Right renal pelvis (tissue), 4 donors: ENCODE data around the gene RXYLT1. TPM values are rescaled to one million over a fixed set of nuclear protein-coding genes. Genes with fewer than 3 reads are reported as not detected.
A peak's percentile ranks its signal among the peaks of the same experiment; 100 is the strongest.

Source experiments
- DNase-seq, 4 donors: peaks; one replicate each; pipeline ENCODE4 v3.0.0-alpha.2; 2013; ENCODE audit warnings: low read depth in 4 of 4, low spot score in 3 of 4, missing footprints in 1 of 4
- polyA plus RNA-seq, 4 donors: library from polyadenylated mRNA; unstranded; fragments of 120-200 nt; gene quantifications; one replicate each; pipeline ENCODE4 v1.2.1, GENCODE V29; 2013; ENCODE audit not compliant: insufficient read length in 4 of 4

The RXYLT1 gene
- polyA plus RNA-seq, 4 donors, result 31.6 to 39.1 (median 34.7) TPM

DNA sequence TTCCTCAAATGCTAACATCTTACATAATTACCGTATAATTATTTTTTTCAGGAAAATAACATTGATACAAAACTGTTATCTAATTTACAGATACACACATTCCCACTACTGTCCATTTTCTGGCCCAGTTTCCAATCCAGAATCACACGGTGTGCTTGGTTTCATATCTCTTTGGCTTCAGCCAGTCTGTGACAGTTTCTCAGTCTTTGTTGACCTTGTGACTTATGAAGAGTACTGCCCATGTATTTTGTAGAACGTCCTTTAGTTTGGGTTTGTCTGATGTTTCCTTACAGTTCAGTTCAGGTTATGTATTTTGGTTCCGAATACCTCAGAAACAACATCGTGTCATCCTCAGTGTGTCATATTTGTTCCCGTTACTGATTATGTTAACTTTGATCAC, 16.2 kb downstream of the RXYLT1 start:
- DNase-seq, result no peak

DNA sequence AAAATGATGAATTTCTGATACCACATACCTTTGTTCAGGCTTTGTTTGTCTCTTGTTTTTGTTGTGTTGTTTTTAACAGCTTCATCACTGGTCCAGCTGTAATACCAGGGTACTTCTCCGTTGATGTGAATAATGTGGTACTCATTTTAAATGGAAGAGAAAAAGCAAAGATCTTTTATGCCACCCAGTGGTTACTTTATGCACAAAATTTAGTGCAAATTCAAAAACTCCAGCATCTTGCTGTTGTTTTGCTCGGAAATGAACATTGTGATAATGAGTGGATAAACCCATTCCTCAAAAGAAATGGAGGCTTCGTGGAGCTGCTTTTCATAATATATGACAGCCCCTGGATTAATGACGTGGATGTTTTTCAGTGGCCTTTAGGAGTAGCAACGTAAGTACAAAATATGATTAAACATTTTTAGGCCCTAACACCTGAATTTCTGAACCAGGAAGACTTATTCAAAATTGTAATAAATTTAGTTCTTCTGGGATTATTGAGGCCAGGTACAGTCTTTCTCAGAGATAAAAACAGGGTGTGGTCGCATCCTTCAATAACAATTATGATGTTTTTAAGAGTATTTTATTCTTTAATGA, 22.4 kb downstream of the RXYLT1 start:
- DNase-seq, result peak in 1 of 4 donors; percentile 36

DNA sequence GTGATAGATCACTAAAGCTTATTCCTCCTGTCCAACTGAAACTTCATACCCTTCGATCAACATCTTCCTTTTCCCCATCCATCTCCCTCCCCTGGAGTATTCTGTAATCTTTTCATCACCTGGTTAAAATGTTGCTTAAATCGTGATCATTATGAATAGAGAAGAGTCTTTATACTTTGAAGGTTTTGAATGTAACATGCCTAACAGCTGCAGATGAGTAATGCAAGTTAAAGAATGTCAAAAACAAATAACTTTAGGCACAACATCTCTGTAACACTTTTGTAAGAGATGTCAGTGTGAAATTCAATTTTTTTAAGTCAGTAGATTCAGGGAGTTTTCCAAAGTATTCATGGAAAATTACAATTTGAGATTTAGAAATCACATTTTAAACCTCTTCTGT, 25.0 kb downstream of the RXYLT1 start:
- DNase-seq, result no peak

DNA sequence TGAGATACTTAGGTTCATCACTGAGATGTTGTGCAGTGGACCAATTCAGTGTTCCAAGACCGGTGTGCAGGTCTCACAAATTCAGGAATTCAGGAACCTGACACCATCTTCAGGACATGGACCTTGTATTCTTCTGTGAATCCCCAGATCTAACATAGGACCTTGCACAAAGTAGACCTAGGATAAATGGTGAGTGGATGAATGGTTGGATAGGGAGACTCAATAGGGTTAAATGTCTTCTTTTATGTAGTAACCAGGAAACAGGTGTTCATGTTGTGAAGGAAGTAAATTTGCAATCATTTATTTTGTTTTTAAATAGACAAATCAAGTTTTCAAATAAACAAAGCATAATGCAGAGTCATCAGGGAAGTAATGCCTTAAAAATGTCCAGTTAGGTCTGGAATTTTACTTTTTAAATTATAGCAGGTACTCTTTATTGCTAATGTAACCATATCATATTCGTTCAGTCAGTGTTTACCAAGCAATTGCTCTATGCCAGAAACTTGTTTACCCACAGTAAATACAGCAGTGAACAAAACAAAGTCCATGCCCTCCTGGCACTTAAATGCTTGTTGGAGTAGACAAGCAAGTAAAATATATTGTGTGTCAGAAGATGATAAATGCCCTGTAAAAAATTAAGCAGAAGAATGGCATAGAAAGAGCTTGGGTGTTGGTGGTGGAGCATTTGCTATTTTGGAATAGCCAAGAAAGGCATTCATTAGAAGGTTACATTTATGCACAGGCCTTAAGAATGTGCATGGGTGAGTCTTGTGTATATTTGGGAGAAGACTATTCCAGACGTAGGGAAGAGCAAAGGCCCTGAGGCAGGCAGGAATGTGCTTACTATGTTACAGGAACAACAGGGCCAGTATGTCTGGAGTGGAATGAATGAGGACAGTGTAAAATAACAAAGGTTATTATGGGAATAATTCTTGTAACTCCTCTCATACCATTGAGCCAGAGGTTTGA, 26.3 kb downstream of the RXYLT1 start:
- DNase-seq, result no peak

DNA sequence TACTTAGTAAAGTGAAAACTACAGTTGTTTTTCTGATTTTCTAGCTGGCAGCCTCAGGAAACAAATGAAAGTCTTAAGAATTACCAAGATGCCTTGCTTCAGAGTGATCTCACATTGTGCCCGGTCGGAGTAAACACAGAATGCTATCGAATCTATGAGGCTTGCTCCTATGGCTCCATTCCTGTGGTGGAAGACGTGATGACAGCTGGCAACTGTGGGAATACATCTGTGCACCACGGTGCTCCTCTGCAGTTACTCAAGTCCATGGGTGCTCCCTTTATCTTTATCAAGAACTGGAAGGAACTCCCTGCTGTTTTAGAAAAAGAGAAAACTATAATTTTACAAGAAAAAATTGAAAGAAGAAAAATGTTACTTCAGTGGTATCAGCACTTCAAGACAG, 28.9 kb downstream of the RXYLT1 start:
- no peak for DNase-seq

DNA sequence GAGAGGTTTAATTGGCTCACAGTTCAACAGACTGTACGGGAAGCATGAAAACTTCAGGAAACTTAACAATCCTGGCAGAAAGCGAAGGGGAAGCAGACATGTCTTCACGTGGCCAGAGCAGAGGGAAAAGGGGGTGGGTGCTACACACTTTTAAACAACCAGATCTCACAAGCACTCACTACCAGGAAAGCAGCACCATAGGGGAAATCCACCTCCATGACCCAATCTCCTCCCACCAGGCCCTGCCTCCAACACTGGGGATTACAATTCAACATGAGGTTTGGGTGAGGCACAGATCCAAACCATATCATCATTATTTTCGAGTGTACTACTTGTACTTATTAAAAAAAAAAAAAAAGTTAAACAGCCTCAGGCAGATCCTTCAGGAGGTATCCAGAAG, 29.9 kb downstream of the RXYLT1 start:
- no peak for DNase-seq

DNA sequence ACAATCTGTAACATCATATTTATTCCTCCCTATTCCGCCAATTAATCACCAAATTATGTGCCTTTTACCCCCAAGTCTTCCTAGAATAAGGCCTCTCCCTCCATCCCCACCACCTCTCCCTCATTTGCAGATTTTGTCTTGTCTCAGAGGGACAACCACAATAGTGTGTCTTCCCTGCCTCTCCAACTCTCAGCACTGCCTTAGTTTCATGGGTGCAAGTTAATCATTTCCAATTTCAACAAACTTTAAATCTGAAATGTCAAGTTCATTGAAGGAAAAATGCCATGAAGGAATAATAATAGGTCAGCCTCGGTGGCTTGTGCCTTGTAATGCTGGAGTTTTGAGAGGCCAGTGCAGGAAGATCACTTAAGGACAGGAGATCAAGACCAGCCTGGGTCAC, 31.6 kb downstream of the RXYLT1 start:
- DNase-seq, result no peak

DNA sequence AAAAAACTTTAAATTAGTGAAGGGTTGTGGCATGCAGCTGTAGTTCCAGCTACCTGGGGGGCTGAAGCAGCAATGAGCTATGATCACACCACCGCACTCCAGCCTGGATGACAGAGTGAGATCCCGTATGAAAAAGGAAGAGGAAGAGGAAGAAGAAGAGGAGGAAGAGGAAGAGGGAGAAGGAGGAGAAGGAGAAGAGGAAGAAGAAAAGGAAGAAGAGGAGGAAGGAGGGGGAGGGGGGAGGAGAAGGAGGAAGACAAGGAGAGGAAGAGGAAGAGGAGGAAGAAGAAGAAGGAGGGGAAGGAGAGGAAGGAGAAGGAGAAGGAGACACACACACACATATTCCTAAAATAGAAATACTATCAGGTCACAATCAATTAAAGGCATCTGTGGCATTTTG, 32.0 kb downstream of the RXYLT1 start:
- no peak for DNase-seq

DNA sequence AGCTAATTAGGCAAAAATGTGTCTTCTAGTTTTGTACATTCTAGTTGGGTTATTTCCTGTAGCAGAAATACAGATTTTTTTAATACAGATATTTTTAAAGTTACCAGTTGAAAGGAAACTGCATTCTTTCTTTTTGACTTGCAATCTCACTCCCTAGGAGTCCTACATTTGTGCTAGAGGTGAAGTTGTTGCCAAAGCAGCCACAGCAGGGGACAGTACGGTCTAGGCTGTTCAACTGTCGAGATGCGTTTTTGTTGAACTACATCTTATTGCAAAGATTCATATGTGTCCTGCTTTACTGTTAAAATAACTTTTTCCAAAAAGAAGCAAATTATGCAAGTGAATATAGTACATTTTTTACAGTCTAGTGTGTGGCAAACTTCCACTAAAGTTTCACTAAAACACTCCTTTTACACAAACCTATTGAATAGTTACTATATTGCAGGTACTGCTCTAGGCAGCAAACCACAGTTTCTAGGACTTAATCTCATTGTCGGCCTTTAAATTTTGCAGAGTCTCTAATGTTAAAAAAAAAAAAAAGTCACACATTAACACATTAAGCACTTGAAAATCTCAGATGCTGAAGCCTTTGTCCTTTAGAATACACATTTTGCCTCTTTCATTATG, 34.5 kb downstream of the RXYLT1 start:
- no peak for DNase-seq

DNA sequence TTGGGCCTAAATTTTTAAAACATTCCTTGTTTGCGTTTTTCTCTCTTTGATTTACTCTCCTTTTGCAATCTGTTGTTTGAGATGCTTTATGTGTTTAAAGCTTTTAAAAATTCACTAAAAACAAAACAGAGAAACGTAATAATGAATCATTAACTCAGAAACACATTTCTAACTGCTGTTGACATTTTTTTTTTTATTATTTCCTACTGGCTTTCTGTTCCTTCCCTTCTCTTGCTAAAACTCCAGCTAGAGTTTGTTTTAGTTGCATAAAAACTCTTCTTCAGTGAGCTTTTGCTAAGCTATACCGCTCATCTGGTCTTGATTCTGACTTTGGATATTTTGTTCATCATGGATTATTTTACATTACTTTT, 35.8 kb downstream of the RXYLT1 start:
- no peak for DNase-seq

DNA sequence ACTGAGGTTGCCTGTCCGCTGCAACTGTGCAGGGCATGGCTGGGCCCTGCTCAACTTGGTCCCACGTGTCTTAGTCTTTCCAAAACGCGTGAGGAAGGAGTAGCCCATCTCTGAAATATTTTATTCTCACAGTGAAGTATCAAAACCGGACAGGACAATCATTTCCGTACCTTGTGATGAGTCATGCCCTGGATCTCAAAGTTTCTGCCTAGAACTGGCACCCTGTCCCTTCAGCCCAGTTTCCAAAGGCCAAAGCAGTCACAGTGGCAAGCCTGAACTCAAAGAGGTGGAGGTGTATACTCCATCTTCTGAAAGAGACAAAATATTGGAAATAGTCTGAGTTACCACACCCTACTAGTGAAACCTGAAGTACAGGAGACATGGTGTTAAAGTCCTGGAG, 36.3 kb downstream of the RXYLT1 start:
- DNase-seq, result no peak

DNA sequence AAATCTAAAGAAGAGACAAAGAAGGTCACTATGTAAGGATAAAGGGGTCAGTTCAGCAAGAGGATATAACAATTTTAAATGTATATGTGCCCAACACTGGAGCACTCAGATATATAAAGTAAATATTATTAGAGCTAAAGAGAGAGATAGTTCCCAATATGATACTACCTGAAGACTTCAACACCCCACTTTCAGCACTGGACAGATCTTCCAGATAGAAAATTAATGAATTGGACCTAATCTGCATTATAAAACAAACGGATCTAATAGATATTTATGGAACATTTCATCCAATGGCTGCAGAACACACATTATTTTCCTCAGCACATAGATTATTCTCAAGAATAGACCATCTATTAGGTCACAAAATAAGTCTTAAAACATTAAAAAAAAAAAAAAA, 40.7 kb downstream of the RXYLT1 start:
- no peak for DNase-seq

DNA sequence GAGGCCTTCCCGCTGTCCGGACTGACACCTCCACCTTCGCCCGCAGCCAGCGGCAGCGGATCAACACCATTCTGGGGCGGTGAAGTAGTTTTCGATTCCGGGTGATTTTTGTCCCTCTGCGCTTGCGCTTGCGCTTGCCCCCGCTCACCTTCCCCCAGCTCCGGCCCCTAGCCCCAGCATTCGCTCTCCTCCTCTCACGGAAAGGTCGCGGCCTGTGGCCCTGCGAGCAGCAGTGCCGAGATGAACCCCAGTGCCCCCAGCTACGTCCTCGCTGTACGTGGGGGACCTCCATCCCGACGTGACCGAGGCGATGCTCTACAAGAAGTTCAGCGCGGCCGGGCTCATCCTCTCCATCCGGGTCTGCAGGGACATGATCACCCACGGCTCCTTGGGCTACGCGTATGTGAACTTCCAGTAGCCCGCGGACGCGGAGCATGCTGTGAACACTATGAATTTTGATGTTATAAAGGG, 42.1 kb downstream of the RXYLT1 start:
- DNase-seq, result no peak

DNA sequence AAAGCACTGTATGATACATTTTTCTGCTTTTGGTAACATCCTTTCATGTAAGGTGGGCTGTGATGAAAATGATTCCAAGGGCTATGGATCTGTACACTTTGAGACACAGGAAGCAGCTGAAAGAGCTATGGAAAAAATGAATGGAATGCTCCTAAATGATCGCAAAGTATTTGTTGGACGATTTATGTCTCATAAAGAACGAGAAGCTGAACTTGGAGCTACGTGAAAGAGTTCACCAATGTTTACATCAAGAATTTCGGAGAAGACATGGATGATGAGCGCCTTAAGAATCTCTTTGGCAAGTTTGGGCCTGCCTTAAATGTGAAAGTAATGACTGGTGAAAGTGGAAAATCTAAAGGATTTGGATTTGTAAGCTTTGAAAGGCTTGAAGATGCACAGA, 42.6 kb downstream of the RXYLT1 start:
- DNase-seq, result no peak

DNA sequence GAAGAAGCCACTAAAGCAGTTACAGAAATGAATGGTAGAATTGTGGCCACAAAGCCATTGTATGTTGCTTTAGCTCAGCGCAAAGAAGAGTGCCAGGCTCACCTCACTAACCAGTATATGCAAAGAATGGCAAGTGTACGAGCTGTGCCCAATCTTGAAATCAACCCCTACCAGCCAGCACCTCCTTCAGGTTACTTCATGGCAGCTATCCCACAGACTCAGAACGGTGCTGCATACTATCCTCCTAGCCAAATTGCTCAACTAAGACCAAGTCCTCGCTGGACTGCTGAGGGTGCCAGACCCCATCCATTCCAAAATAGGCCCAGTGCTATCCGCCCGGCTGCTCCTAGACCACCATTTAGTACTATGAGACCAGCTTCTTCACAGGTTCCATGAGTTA, 43.3 kb downstream of the RXYLT1 start:
- DNase-seq, result no peak

DNA sequence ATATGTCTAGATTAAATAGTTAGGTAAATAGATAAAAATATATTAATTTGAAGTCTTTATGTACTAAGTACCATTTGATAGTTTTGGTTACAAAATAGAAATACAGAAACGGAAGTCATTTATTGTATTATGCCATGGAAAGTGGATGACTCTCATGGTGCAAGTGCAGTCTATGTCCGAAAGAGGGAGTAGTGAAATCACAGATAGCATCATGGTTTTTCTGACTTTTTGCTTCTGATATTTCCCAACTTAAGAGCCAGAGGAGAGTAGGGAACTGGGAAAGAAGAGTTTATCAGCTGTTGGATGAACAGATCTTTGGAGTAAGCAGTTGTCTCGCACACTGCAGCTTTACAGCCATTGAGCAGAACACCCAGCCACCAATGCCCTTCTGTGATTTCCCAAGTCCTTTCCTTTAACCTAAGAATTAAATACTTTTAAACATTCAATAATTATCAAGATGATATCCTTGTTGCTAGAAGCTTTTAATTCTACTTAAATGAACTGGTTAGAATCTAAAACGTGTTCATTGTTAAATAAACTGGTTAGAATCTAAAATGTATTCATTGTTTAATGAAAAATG, 46.4 kb downstream of the RXYLT1 start:
- DNase-seq, result no peak

DNA sequence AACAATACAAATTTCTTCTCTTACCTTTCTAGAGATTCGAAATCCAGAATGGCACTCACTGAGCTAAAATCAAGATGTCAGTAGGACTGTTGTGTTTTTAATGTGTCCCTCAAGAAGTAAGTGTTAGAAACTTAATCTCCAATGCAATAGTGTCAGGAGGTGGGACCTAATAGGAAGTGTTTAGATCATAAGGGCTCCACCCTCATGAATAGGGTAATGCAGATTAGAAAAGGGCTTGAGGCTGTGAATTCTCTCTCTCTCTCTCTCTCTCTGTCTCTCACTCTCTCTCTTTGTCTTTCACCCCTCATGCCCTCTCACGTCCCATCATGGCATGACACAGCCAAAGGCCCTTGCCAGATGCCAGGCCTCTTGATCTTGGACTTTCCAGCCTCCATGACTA, 49.2 kb downstream of the RXYLT1 start:
- DNase-seq, result no peak

DNA sequence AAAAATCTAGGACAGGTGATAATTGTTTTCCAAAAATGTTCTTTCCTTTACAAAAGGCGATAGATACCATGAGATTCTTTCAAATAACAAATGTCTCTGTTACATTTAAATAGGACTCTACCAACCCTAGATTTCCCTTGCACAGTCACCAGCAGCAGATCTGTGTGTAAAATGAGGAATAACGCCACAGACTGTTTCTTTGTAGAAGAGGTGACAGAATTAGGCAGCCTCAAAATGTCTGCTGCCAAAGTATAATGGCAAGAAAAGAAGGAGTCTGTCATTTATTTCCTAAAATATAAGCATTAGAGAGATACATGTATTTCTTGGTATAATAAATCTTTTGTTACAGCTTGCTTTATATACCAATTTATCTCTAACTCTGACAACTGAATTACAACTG, 56.3 kb downstream of the RXYLT1 start:
- no peak for DNase-seq

DNA sequence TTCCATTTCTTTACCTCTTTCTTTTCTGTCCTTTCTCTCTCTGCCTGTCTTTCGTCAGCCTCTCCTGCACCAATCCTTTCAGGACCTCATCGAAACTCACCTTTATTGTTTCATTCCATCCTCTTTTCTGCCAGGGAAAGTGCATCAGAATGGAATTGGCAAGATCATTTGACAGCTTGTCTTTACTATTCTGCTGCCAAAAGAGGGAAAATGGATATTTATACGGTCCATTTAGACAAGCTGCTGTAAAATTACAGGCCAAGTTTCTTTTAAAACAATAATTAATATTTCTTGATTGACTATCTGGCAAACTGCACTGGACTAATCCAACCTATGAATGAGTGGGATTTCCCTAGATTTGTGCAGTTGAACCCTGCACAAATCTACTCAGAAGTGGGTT, 57.2 kb downstream of the RXYLT1 start:
- DNase-seq, result no peak

DNA sequence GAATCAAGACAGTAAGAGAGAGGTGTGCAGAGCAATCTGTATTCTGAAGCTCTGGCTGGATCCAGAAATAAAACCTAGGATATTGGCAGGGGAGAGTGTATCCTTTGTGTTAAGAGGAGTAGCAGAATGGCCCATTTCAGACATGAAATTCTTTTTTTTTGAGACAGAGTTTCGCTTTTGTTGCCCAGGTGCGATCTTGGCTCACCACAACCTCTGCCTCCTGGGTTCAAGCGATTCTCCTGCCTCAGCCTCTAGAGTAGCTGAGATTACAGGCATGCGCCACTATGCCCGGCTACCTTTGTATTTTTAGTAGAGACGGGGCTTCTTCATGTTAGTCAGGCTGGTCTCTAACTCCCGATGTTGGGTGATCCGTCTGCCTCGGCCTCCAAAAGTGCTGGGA, 58.7 kb downstream of the RXYLT1 start:
- DNase-seq, result no peak

DNA sequence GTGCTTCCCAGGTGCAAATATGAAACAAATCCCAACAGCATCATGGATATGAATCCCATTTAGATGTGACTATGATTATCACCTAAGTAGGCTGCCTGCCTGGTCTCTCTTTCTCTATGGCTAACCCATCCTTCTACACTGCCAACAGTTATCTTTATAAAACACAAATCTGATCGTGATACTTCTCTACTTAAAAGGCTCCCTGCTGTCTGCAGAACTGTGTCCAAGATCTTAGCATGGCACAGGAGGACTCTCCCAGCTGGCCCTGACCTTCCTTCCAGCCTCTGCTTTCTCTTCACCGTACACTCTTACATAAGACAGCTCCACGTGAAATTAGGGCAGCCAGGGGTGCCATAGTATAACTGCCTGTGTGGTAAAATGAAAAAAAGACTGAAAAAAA, 61.3 kb downstream of the RXYLT1 start:
- DNase-seq, result no peak
